Progenitor cell of endocrine pancreas (in vitro differentiated cells): Measurements from ENCODE around the gene VGLL4. TPM values are rescaled to one million over a fixed set of nuclear protein-coding genes. Genes with fewer than 3 reads are reported as not detected.

Experiments
- DNase-seq: peaks from one replicate; pipeline ENCODE4 v3.0.0; 2021; ENCODE audit warnings: low spot score; ENCODE audit not compliant: unreplicated experiment
- H3K27ac Mint-ChIP-seq: 2 replicates; pipeline ENCODE4 v1.8.0; 2021; ENCODE audit warnings: mild to moderate bottlenecking, moderate library complexity, mixed read lengths
- H3K27me3 Mint-ChIP-seq: 2 replicates; pipeline ENCODE4 v1.8.0; 2021; ENCODE audit warnings: mixed read lengths
- H3K36me3 Mint-ChIP-seq: 2 replicates; pipeline ENCODE4 v1.8.0; 2022; ENCODE audit warnings: mixed read lengths; ENCODE audit not compliant: insufficient read depth
- H3K4me1 Mint-ChIP-seq: 2 replicates; pipeline ENCODE4 v1.8.0; 2021; ENCODE audit warnings: low read depth, mixed read lengths
- H3K4me3 Mint-ChIP-seq: 2 replicates; pipeline ENCODE4 v1.8.0; 2021; ENCODE audit warnings: low read depth, mild to moderate bottlenecking, moderate library complexity, mixed read lengths
- H3K9me3 Mint-ChIP-seq: 2 replicates; pipeline ENCODE4 v1.8.0; 2021; ENCODE audit warnings: low read depth, mixed read lengths
- CTCF ChIP-seq: fragments of 200-600 bp; sonication (generic); IDR thresholded peaks from one replicate; pipeline ENCODE4 v1.5.0; 2021; ENCODE audit warnings: antibody characterized with exemption, mild to moderate bottlenecking; ENCODE audit not compliant: unreplicated experiment
- total RNA-seq: library from RNA; stranded (reverse); gene quantifications from 2 replicates; pipeline ENCODE4 v1.2.1, GENCODE V29; 2021

The VGLL4 gene
- total RNA-seq, 1 donor from 2014 or later, result 93.2 TPM

GRCh38 chr3:11665331-11665730 lies 21.6 kb upstream of the VGLL4 start:
- Mint-ChIP-seq H3K27ac (no peak overlapping the region), H3K4me1 (peaks cover 9% of the 10 kb centered on the region), H3K4me3 (no peak overlapping the region), H3K9me3 (peaks cover 5% of the 10 kb centered on the region), H3K36me3 (peaks cover 6% of the 10 kb centered on the region), H3K27me3 (no peaks in the 10 kb centered on the region)
- no peak for DNase-seq
- no peak for TF ChIP-seq CTCF

GRCh38 chr3:11662392-11662990 lies 18.8 kb upstream of the VGLL4 start:
- Mint-ChIP-seq H3K27ac (no peak overlapping the region), H3K9me3 (peaks cover 5% of the 10 kb centered on the region), H3K36me3 (peaks cover 6% of the 10 kb centered on the region), H3K27me3 (no peaks in the 10 kb centered on the region), H3K4me3 (no peak overlapping the region), H3K4me1 (peaks cover 4% of the 10 kb centered on the region)
- peak; percentile 43 for TF ChIP-seq CTCF
- no peak for DNase-seq

GRCh38 chr3:11661827-11662226 lies 18.1 kb upstream of the VGLL4 start:
- peaks cover 5% of the 10 kb centered on the region for H3K9me3 Mint-ChIP-seq
- no peak overlapping the region for H3K4me3 Mint-ChIP-seq
- no peaks in the 10 kb centered on the region for H3K27me3 Mint-ChIP-seq
- peaks cover 6% of the 10 kb centered on the region for H3K36me3 Mint-ChIP-seq
- H3K27ac Mint-ChIP-seq, result no peak overlapping the region
- peaks cover 4% of the 10 kb centered on the region for H3K4me1 Mint-ChIP-seq
- DNase-seq, result no peak
- TF ChIP-seq CTCF, result no peak

- no peak for DNase-seq
- peaks cover 5% of the 10 kb centered on the region for H3K36me3 Mint-ChIP-seq
- no peak overlapping the region for H3K27ac Mint-ChIP-seq
- TF ChIP-seq CTCF, result no peak
- peaks cover 4% of the 10 kb centered on the region for H3K4me1 Mint-ChIP-seq
- peaks cover 5% of the 10 kb centered on the region for H3K9me3 Mint-ChIP-seq
- no peaks in the 10 kb centered on the region for H3K27me3 Mint-ChIP-seq
- H3K4me3 Mint-ChIP-seq, result no peak overlapping the region
These were observed 17.4 kb upstream of the VGLL4 start for GRCh38 chr3:11661052-11661656.

- no peaks in the 10 kb centered on the region for H3K27me3 Mint-ChIP-seq
- peaks cover 5% of the 10 kb centered on the region for H3K9me3 Mint-ChIP-seq
- no peak for TF ChIP-seq CTCF
- no peak overlapping the region for H3K4me3 Mint-ChIP-seq
- peak overlapping the region; percentile 1 for H3K27ac Mint-ChIP-seq
- H3K36me3 Mint-ChIP-seq, result peaks cover 5% of the 10 kb centered on the region
- peaks cover 4% of the 10 kb centered on the region for H3K4me1 Mint-ChIP-seq
- DNase-seq, result no peak
These were observed 16.5 kb upstream of the VGLL4 start for GRCh38 chr3:11660242-11660641.
